ENCODE measurements around the gene PLA2G2C. TPM values are rescaled to one million over a fixed set of nuclear protein-coding genes. Genes with fewer than 3 reads are reported as not detected.
A peak's percentile ranks its signal among the peaks of the same experiment; 100 is the strongest.

Gene PLA2G2C
- total RNA-seq, 1 donor from 2014 or later: 0.36 TPM

DNA sequence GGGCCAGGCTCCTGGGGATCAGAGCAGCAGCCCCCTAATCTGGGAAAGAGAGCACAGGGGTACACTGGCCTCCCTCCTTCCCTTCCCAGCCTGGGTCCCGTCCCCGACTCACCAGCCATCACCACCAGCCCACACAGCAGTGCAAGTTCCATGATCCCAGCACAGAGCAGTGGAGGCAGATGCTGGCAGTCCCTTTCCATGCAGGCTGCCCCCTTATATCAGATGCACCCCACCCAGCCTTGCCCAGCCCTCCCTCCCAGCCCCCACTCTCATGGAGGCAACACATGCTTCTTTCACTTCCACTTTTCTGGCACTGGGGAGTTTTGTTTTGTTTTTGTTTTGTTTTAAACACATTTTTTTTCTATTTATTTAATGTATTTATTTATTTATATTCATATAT lies 67.0 kb downstream of the PLA2G2C start, which contains the start of gene PLA2G2D:
Gene PLA2G2D, minus strand, starts transcription at position 190 of the 400 bp plus-strand sequence. Its CDS starts 38 bp downstream, at position 152.
- DNase-seq (ENCODE audit: low spot score): peak; percentile 30
- intact Hi-C loops (cut with DNase I): no loop called here
- no peak for ATAC-seq

DNA sequence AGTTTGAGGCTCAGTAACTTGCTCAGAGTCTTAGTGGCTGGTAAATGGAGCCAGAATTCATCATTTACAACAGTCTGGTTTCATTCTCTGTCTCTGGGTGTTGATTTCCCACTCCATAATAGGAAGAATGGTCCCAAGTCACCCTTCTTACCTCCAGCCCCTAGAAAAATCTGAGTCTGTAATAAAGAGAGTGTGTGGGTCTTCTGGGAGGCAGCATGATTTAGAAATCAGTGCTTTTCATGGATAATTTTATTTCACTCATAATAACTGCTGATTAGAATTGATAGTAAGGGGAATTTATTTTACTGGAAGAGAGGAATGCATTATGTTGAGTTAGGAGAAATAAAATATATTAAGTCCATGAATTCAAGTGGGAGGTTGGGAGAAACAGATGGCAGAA lies 69.1 kb downstream of the PLA2G2C start:
- no peak for DNase-seq (ENCODE audit: low spot score)
- intact Hi-C loops (cut with DNase I): no loop called here
- no peak for ATAC-seq

DNA sequence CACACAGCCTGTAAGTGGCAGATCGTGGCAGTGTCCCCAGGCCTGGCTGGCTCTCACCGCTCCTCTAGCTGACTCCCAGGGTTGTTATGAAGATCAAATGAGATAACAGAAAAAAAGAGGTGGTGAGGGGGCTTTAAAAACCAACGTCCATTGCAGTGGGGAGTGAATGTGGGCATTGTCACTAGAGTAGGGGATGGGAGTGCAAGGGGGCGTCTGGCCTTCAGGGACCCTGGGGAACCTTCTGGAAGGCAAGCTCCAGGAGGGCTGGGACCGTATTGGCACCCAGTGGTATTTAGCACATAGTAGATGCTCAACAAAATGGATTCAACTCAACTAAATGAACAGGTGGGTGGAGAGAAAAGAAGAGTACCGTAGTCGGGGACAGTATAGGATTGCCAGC lies 70.4 kb downstream of the PLA2G2C start:
- DNase-seq (ENCODE audit: low spot score): peak; percentile 22
- intact Hi-C loops (cut with DNase I): no loop called here
- no peak for ATAC-seq

DNA sequence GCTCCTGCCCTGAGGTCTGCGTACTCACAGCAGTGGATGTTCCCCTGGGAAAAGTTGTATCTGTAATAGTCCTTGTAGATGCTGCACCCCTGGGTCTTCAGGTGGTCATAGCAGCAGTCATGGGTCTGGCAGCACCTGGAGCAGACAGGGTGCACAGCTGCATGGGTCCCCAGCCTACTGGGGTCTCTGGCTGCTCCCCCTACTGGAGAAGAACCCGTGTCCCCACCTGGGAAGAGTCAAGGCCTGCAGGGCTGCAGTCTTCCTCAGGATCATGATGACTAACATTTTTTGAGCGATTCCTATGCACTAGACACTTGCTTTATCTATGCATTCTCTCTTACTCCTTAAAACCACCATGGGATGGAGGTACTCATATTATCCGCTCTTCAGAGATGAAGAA lies 70.8 kb downstream of the PLA2G2C start:
- intact Hi-C loops (cut with DNase I): no loop called here
- no peak for ATAC-seq
- DNase-seq (ENCODE audit: low spot score): peak; percentile 17

DNA sequence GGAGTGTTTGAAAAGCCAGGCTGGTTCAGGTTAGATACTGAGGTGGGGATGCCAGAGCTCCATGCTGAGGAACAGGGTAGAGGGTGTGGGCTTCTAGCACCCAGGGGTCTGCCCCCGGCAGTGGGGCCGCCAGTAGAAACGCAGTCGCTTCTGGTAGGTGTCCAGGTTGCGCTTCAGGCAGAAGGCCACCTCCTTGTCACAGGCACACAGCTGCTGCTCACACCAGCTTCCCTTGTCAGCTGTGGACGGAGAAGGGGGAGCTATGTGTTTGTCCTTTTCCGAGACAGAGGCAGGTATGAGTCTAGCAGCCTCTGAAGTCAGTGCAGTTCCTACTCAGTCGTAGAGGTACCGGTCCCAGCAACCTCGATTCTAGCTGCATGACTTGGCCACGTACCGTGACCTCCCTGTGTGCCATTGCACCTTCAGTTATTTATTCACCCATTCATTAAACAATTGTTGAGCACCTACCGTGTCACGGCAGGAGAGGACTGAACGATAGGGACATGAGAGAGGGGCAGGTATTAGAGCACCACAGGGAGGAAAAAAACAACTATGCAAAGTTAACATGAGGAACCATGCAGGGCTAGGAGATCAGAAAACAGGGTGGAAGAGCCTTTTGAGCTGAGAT lies 72.2 kb downstream of the PLA2G2C start:
- no peak for ATAC-seq
- DNase-seq (ENCODE audit: low spot score): peak; percentile 9
- intact Hi-C loops (cut with DNase I): no loop called here

Other genes with a start within 250 kb of the PLA2G2C start
- 494 TPM for gene PLA2G2A, start 206.9 kb downstream of the PLA2G2C start, total RNA-seq
- gene PLA2G5, start 116.3 kb downstream of the PLA2G2C start, total RNA-seq: 1.3 TPM
- not detected for gene PLA2G2D, start 67.0 kb downstream of the PLA2G2C start, total RNA-seq
- not detected for gene PLA2G2F, start 47.2 kb downstream of the PLA2G2C start, total RNA-seq
- 0.13 TPM for gene UBXN10, start 422 bp downstream of the PLA2G2C start, total RNA-seq
- not detected for gene VWA5B1, start 104.4 kb upstream of the PLA2G2C start, total RNA-seq

All from sciatic nerve (tissue), 2 donors.